SJSA1 (cell line): ENCODE measurements around the gene IL36A. TPM values are rescaled to one million over a fixed set of nuclear protein-coding genes. Genes with fewer than 3 reads are reported as not detected.

ENCODE experiments used
- DNase-seq, 2 experiments: peaks; one replicate each; pipeline ENCODE4 v3.0.0-alpha.2; 2015 to 2020; ENCODE audit warnings: low spot score in 2 of 2, low read depth in 1 of 2
- H3K27ac ChIP-seq: fragments of 250-450 bp; sonication (Bioruptor Pico); 2 replicates; pipeline ENCODE4 v1.5.1; 2020; ENCODE audit warnings: mild to moderate bottlenecking, moderate library complexity
- H3K27me3 ChIP-seq: fragments of 250-450 bp; sonication (Bioruptor Pico); replicated peaks from 2 replicates; pipeline ENCODE4 v1.5.1; 2020; ENCODE audit warnings: mild to moderate bottlenecking, moderate library complexity
- H3K36me3 ChIP-seq: fragments of 250-450 bp; sonication (Bioruptor Pico); 2 replicates; pipeline ENCODE4 v1.5.1; 2020; ENCODE audit warnings: mild to moderate bottlenecking
- H3K4me1 ChIP-seq: fragments of 250-450 bp; sonication (Bioruptor Pico); replicated peaks from 2 replicates; pipeline ENCODE4 v1.6.1; 2021; ENCODE audit warnings: mild to moderate bottlenecking
- H3K4me3 ChIP-seq: fragments of 250-450 bp; sonication (Bioruptor Pico); 2 replicates; pipeline ENCODE4 v1.5.1; 2020; ENCODE audit warnings: mild to moderate bottlenecking
- H3K9me3 ChIP-seq: fragments of 250-450 bp; sonication (Bioruptor Pico); replicated peaks from 2 replicates; pipeline ENCODE4 v1.5.1; 2020; ENCODE audit warnings: mild to moderate bottlenecking
- total RNA-seq: library from RNA; depleted of rRNA; stranded (reverse); fragments of >200 nt; shearing (Covaris generic); gene quantifications from 2 replicates; pipeline ENCODE4 v1.2.3, GENCODE V29; 2014; rRNA removed

The IL36A gene
- total RNA-seq, 1 experiment from 2014 or later = not detected

DNA sequence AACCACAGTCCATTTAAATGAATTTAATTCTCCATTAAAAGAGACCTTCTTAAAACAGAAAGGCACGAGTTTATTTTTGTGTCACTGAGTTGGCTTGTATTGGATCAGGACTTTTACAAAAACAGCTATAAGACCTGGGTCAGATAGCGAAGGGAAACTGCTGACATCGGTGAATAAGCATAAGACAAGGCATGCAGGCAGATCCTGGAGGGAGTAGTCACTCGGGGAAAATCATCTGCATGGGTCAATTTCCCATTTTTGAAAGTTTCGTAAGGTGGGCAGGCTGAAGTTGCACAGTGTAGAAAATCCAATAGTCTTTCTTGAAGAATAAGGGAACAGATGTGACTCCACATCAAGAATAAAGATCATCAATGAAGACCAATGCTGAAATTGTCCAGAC is 34.5 kb downstream of the IL36A start:
- H3K9me3 ChIP-seq = no peaks in the 10 kb centered on the region; the same call in 1 of the 2 replicates
- no peaks in the 10 kb centered on the region; the same call in 1 of the 2 replicates for H3K27me3 ChIP-seq
- H3K4me3 ChIP-seq = no peak overlapping the region
- H3K36me3 ChIP-seq = no peaks in the 10 kb centered on the region
- no peak overlapping the region for H3K27ac ChIP-seq
- no peaks in the 10 kb centered on the region for H3K4me1 ChIP-seq
- DNase-seq = no peak

- Histone ChIP-seq H3K36me3 (no peaks in the 10 kb centered on the region), H3K9me3 (no peaks in the 10 kb centered on the region; the same call in 1 of the 2 replicates)
These were observed 36.6 kb downstream of the IL36A start for GRCh38 chr2:113041871-113042270.

DNA sequence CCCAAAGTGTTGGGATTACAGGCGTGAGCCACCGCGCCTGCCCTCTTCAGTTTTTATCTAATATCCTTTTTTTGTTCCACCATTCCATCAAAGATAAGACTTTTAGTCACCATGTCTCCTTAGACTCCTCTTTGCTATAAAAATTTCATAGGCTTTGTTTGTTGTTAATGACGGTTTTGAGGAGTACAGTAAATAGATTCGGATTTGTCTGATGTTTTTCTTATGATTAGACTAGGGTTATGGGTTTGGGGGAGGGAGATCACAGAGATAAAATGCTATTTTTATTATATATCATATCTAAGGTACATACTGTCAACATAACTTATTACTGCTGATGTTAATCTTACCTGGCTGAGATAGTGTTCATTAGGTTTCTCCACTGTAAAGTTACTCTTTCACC is 41.2 kb downstream of the IL36A start:
- no peak overlapping the region for H3K27ac ChIP-seq
- no peaks in the 10 kb centered on the region for H3K36me3 ChIP-seq
- no peaks in the 10 kb centered on the region for H3K4me1 ChIP-seq
- DNase-seq = no peak
- H3K9me3 ChIP-seq = no peaks in the 10 kb centered on the region
- H3K27me3 ChIP-seq = no peaks in the 10 kb centered on the region; the same call in none of the 2 replicates
- H3K4me3 ChIP-seq = no peak overlapping the region

More at GRCh38 chr2:113041871-113042270, 36.6 kb downstream of the IL36A start:
- DNase-seq = no peak
- Histone ChIP-seq H3K4me3 (no peak overlapping the region), H3K4me1 (no peaks in the 10 kb centered on the region), H3K27me3 (no peaks in the 10 kb centered on the region; the same call in none of the 2 replicates), H3K27ac (no peak overlapping the region)

DNA sequence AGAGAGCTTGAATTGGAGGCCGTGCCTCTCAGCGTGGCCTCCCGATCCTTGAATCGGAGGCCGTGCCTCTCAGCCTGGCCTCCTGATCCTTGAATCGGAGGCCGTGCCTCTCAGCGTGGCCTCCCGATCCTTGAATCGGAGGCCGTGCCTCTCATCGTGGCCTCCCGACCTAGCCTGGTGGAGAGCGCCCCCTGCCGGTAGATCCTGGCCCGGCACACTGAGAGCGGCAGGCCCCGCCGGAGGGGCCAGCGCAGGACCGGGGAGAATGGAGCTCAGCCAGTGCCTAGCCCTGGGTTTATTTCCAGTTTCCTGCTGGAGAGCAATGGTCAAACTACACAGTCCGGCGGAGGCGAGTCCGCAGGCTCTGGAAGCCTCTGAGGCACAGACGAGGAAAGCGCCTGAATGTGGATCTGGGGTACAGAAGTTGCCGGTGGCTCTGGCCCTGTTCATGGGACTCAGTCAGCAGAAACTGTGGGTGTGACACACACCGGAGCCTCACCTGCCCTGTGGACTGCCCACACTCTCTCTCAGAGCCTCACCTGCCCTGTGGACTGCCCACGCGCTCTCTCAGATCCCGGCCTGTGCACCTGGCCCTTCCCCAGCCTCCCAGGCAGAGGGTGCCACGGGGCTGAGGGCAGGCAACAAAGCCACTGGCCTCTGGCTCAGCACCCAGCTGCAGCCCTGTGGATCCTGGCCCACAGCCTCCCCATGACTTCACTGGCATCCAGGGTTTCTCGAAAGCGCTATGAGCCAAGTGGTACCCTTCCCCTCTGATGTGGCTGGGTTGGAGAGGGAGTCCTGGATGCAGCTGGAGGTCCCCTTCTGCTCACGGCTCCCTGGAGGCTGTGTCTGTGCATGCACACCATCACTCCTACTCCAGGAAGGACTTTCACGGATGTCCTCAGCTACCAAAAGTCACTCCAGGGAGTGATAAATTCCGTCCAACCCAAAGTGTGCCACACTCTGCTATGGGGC is 45.9 kb downstream of the IL36A start:
- no peak for DNase-seq
- Histone ChIP-seq H3K27ac (no peak overlapping the region), H3K36me3 (no peaks in the 10 kb centered on the region), H3K27me3 (no peaks in the 10 kb centered on the region; the same call in 1 of the 2 replicates), H3K4me1 (no peaks in the 10 kb centered on the region), H3K9me3 (no peaks in the 10 kb centered on the region), H3K4me3 (no peak overlapping the region)

GRCh38 chr2:113052396-113052917 is 47.2 kb downstream of the IL36A start, which contains the start of gene IL36B:
Gene IL36B, minus strand, starts transcription at chr2:113052867.
- Histone ChIP-seq H3K4me1 (no peaks in the 10 kb centered on the region), H3K27me3 (no peaks in the 10 kb centered on the region), H3K4me3 (no peak within 1 kb of the TSS), H3K9me3 (no peaks in the 10 kb centered on the region), H3K27ac (no peak within 1 kb of the TSS), H3K36me3 (no peaks in the 10 kb centered on the region)
- no peak for DNase-seq

- no peaks in the 10 kb centered on the region for H3K4me1 ChIP-seq
- DNase-seq = no peak
- H3K27me3 ChIP-seq = no peaks in the 10 kb centered on the region; the same call in 1 of the 2 replicates
- H3K27ac ChIP-seq = no peak overlapping the region
- no peak overlapping the region for H3K4me3 ChIP-seq
- H3K9me3 ChIP-seq = no peaks in the 10 kb centered on the region
- no peaks in the 10 kb centered on the region for H3K36me3 ChIP-seq
These were observed 48.4 kb downstream of the IL36A start for GRCh38 chr2:113053666-113054065.

DNA sequence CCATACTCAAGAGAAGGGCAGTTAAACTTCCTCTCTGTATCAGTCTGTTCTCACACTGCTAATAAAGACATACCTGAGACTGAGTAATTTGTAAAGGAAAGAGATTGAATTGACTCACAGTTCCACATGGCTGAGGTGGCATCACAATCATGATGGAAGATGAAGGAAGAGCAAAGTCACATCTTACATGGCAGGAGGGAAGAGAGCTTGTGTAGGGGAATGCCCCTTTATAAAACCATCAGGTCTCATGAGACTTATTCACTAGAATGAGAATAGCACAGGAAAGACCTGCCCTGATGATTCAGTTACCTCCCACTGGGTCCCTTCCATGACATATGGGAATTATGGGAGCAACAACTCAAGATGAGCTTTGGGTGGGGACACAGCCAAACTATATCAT is 48.8 kb downstream of the IL36A start:
- no peak overlapping the region for H3K4me3 ChIP-seq
- H3K27ac ChIP-seq = no peak overlapping the region
- no peaks in the 10 kb centered on the region; the same call in 1 of the 2 replicates for H3K27me3 ChIP-seq
- no peak for DNase-seq
- no peaks in the 10 kb centered on the region for H3K36me3 ChIP-seq
- no peaks in the 10 kb centered on the region for H3K4me1 ChIP-seq
- no peaks in the 10 kb centered on the region for H3K9me3 ChIP-seq

DNA sequence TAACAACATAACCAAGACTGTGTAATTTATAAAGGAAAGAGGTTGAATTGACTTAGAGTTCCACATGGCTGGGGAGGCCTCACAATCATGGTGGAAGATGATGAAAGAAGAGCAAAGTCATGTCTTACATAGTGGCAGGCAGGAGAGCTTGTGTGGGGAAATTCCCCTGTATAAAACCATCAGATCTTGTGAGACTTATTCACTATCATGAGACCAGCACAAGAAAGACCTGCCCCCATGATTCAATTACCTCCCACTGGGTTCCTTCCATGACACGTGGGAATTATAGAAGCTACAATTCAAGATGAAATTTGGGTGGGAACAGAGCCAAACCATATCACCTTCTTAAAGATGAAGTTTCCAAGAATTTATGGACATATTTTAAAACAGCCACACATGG is 51.3 kb downstream of the IL36A start:
- Histone ChIP-seq H3K36me3 (no peaks in the 10 kb centered on the region), H3K27me3 (no peaks in the 10 kb centered on the region; the same call in 1 of the 2 replicates), H3K9me3 (no peaks in the 10 kb centered on the region), H3K27ac (no peak overlapping the region), H3K4me1 (no peaks in the 10 kb centered on the region), H3K4me3 (no peak overlapping the region)
- peak in 1 of 2 experiments; percentile 1 for DNase-seq

DNA sequence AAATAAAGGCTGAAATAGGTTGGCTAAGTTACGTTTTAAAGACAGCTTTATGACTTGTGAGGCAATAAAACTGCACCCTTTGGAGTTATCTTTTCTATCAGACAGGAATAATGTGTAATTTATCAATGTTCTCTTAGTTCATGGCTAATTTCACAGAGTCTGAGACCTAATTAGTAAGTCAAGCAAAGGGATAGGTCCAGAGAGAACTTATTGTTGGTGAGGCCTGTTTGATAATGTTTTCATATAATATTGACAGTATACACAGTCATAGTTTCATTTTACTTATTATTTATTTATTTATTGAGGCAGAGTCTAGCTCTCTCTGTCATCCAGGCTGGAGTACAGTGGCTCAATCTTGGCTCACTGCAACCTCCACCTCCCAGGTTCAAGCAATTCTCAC is 51.9 kb downstream of the IL36A start:
- no peak for DNase-seq
- no peaks in the 10 kb centered on the region for H3K36me3 ChIP-seq
- H3K27ac ChIP-seq = no peak overlapping the region
- H3K4me1 ChIP-seq = no peaks in the 10 kb centered on the region
- H3K27me3 ChIP-seq = no peaks in the 10 kb centered on the region; the same call in 1 of the 2 replicates
- H3K9me3 ChIP-seq = no peaks in the 10 kb centered on the region
- H3K4me3 ChIP-seq = no peak overlapping the region

Other genes starting within 250 kb of the IL36A start
- gene CKAP2L, start 240.8 kb upstream of the IL36A start, total RNA-seq = 25.1 and 33.4 TPM in 2 replicates
- 0.16 and 1.5 TPM in 2 replicates for gene IL1A, start 221.0 kb upstream of the IL36A start, total RNA-seq
- 4.2 and 4.3 TPM in 2 replicates for gene IL1B, start 168.7 kb upstream of the IL36A start, total RNA-seq
- not detected in 2 replicates for gene IL37, start 94.3 kb upstream of the IL36A start, total RNA-seq
- not detected in 2 replicates for gene IL36G, start 27.5 kb upstream of the IL36A start, total RNA-seq
- not detected in 2 replicates for gene IL36B, start 47.4 kb downstream of the IL36A start, total RNA-seq
- not detected in 2 replicates for gene IL36RN, start 53.7 kb downstream of the IL36A start, total RNA-seq
- gene IL1F10, start 62.5 kb downstream of the IL36A start, total RNA-seq = not detected in 2 replicates
- not detected in 2 replicates for gene IL1RN, start 122.1 kb downstream of the IL36A start, total RNA-seq
- gene PSD4, start 168.5 kb downstream of the IL36A start, total RNA-seq = 1.7 and 3.2 TPM in 2 replicates